Chondrocyte (in vitro differentiated cells): ENCODE data around the gene CEP85L. TPM values are rescaled to one million over a fixed set of nuclear protein-coding genes. Genes with fewer than 3 reads are reported as not detected.
A peak's percentile ranks its signal among the peaks of the same experiment; 100 is the strongest.

ENCODE experiments used
- DNase-seq: peaks from one replicate; pipeline ENCODE4 v3.0.0; 2021; ENCODE audit warnings: mixed read lengths, low spot score
- H3K27ac Mint-ChIP-seq: one replicate; pipeline ENCODE4 v1.8.0; 2021; ENCODE audit warnings: mild to moderate bottlenecking, moderate library complexity, mixed read lengths; ENCODE audit not compliant: unreplicated experiment
- H3K27me3 Mint-ChIP-seq: 2 replicates; pipeline ENCODE4 v1.8.0; 2021; ENCODE audit warnings: low read depth, mixed read lengths
- H3K36me3 Mint-ChIP-seq: 2 replicates; pipeline ENCODE4 v1.8.0; 2021; ENCODE audit warnings: low read depth, mixed read lengths
- H3K4me1 Mint-ChIP-seq: 2 replicates; pipeline ENCODE4 v1.8.0; 2021; ENCODE audit warnings: low read depth, mild to moderate bottlenecking, mixed read lengths
- H3K4me3 Mint-ChIP-seq: one replicate; pipeline ENCODE4 v1.8.0; 2021; ENCODE audit warnings: mild to moderate bottlenecking, moderate library complexity, mixed read lengths; ENCODE audit not compliant: unreplicated experiment
- H3K9me3 Mint-ChIP-seq: 2 replicates; pipeline ENCODE4 v1.8.0; 2021; ENCODE audit warnings: low read depth, mixed read lengths
- total RNA-seq: library from RNA; stranded (reverse); gene quantifications from 3 replicates; pipeline ENCODE4 v1.2.1, GENCODE V29; 2021
- TF ChIP-seq, protein P1 (sequence below): fragments of 200-600 bp; sonication (generic); IDR thresholded peaks from 2 replicates; pipeline ENCODE4 v1.5.0; 2021; ENCODE audit warnings: antibody characterized with exemption, mild to moderate bottlenecking, moderate library complexity

Gene CEP85L
- total RNA-seq, 1 donor from 2014 or later: 10.4 TPM

DNA sequence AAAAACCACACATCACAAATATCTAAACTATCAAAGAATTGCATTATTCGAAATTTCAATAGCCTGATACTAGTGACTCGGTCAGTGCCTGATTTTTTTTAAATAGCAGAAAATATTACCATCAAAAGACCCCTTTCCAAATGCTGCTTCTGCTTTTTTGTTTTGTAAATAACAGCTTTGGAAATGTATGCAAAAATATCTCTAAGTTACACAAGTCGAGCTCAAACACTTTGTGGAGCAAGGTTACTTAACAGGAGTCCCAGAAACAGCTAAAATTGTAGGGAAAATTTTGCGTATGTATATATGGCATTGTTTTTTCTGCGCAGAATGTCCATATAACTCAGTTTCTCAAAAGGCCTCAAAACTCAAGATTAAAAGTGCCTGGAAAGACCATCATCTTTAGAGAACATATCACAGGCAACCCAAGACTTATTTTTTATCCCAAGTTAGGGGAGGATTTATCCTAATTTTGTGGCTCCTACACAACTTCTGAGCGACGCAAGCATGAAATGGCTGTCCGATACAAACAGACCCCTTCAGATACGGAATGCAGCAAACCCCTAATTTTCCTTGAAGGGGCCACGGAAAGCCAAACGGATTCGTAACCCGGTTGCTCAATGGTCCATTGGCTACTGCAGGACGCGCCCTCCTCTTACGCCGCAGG, 1.3 kb downstream of the CEP85L start:
- H3K27me3 Mint-ChIP-seq: no peaks in the 10 kb centered on the region
- H3K4me3 Mint-ChIP-seq: peak overlapping the region; percentile 85
- no peaks in the 10 kb centered on the region for H3K9me3 Mint-ChIP-seq
- TF ChIP-seq, protein P1, sequence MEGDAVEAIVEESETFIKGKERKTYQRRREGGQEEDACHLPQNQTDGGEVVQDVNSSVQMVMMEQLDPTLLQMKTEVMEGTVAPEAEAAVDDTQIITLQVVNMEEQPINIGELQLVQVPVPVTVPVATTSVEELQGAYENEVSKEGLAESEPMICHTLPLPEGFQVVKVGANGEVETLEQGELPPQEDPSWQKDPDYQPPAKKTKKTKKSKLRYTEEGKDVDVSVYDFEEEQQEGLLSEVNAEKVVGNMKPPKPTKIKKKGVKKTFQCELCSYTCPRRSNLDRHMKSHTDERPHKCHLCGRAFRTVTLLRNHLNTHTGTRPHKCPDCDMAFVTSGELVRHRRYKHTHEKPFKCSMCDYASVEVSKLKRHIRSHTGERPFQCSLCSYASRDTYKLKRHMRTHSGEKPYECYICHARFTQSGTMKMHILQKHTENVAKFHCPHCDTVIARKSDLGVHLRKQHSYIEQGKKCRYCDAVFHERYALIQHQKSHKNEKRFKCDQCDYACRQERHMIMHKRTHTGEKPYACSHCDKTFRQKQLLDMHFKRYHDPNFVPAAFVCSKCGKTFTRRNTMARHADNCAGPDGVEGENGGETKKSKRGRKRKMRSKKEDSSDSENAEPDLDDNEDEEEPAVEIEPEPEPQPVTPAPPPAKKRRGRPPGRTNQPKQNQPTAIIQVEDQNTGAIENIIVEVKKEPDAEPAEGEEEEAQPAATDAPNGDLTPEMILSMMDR: no peak
- peaks cover 25% of the 10 kb centered on the region for H3K4me1 Mint-ChIP-seq
- H3K27ac Mint-ChIP-seq: peak overlapping the region; percentile 87
- no peaks in the 10 kb centered on the region for H3K36me3 Mint-ChIP-seq
- DNase-seq: no peak

DNA sequence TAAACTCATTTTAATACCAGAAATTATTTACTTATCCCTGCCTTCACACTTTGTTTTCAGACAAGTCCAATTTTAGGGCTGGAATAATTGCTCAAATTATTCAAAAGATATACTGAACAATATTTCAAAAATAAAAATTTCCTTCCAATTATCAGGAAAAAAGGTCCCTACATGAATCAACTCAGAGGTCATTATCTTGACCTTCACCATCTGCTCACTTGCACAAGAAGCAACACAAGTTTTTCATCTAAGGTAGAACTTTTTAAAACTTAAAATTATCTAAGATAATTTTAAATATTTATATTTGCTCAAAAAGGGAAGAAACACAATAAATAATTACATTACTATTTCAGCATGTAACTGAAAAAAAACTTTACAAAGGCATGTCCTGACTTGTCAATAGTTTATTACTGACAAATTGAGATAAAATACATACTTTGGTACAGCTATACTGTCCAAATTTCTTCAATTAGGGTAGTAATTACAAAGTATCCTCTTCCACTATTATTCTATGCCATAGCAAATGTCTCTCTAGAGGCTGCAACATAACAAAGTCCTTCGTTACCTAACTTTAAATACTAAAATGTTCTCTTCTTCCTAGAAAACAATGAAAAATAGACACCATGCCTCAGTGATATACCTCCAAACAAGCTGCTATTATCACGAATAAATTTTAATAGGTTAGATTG, 2.4 kb downstream of the CEP85L start:
- peaks cover 2% of the 10 kb centered on the region for H3K36me3 Mint-ChIP-seq
- TF ChIP-seq, protein P1: no peak
- DNase-seq: no peak
- H3K9me3 Mint-ChIP-seq: no peaks in the 10 kb centered on the region
- H3K4me1 Mint-ChIP-seq: peaks cover 28% of the 10 kb centered on the region
- peak overlapping the region; percentile 87 for H3K27ac Mint-ChIP-seq
- H3K4me3 Mint-ChIP-seq: peak overlapping the region; percentile 85
- no peaks in the 10 kb centered on the region for H3K27me3 Mint-ChIP-seq

DNA sequence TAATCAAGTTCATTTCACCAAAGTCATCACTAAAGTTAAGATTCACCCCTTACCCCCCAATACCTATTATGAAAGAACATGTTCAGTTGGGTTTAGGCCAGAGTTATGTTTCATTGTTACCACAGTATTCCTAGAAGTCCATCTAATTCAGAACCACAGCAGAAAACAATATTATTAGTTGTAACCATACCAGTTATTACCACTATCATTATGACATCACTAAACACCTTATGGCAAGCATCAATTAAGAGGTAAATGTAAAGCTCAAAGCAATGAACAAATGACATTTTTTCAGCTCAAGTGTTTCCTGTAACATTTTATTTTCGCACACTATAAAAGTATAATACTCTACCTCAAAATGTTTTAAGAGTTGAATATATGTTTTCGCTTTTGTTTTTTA, 4.4 kb downstream of the CEP85L start:
- H3K36me3 Mint-ChIP-seq: peaks cover 2% of the 10 kb centered on the region
- TF ChIP-seq, protein P1: no peak
- H3K27me3 Mint-ChIP-seq: no peaks in the 10 kb centered on the region
- no peak overlapping the region for H3K27ac Mint-ChIP-seq
- no peak for DNase-seq
- peaks cover 24% of the 10 kb centered on the region for H3K4me1 Mint-ChIP-seq
- no peaks in the 10 kb centered on the region for H3K9me3 Mint-ChIP-seq
- no peak overlapping the region for H3K4me3 Mint-ChIP-seq

DNA sequence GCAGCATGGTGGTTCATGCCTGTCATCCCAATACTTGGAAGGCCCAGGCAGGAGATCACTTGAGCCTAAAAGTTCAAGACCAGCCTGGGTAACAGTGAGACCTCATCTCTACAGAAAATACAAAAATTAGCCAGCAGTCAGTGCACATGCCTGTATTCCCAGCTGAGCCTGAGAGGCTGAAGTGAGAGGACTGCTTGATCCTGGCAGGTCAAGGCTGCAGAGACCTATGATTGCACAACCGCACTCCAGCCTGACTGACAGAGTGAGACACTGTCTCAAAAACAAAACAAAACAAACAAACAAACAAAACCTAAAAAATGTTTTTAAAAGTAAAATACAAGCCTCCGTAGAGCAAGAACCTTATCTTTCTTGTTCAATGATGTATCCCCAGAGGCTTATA, 6.0 kb downstream of the CEP85L start:
- no peak for DNase-seq
- H3K36me3 Mint-ChIP-seq: peaks cover 2% of the 10 kb centered on the region

DNA sequence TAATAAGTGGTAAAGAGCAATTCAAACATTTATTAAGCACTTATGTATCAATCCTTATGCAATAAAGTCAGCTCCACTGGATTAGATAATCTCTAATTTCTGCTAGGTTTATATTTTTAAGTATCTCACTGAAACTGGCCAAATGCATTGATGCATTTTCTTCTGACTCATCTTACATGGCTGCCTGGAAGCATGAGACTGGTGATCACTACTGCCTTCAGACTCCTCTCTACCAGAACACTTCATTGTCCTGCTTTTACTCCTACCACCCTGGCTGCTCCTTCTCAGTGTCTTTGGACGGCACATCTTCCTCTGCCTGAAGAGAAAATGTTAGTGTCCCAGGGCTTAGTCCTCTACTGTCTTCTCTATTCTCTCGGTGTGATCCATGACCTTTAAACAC, 7.4 kb downstream of the CEP85L start:
- TF ChIP-seq, protein P1: no peak
- Mint-ChIP-seq H3K4me3 (no peak overlapping the region), H3K9me3 (no peaks in the 10 kb centered on the region), H3K36me3 (peaks cover 2% of the 10 kb centered on the region), H3K27ac (peak overlapping the region; percentile 56), H3K27me3 (no peaks in the 10 kb centered on the region), H3K4me1 (peaks cover 13% of the 10 kb centered on the region)
- DNase-seq: no peak

More for the DNA sequence above, 6.0 kb downstream of the CEP85L start:
- no peak overlapping the region for H3K4me3 Mint-ChIP-seq
- TF ChIP-seq, protein P1: no peak
- H3K4me1 Mint-ChIP-seq: peaks cover 21% of the 10 kb centered on the region
- no peaks in the 10 kb centered on the region for H3K27me3 Mint-ChIP-seq
- H3K27ac Mint-ChIP-seq: no peak overlapping the region
- no peaks in the 10 kb centered on the region for H3K9me3 Mint-ChIP-seq
